ENCODE measurements around the gene WASL.
"Not testable (repeated sequence)": the region's sequence is repeated elsewhere in the genome, so short reads cannot be mapped to it uniquely, and the experiment has no call there.

Gene WASL

DNA sequence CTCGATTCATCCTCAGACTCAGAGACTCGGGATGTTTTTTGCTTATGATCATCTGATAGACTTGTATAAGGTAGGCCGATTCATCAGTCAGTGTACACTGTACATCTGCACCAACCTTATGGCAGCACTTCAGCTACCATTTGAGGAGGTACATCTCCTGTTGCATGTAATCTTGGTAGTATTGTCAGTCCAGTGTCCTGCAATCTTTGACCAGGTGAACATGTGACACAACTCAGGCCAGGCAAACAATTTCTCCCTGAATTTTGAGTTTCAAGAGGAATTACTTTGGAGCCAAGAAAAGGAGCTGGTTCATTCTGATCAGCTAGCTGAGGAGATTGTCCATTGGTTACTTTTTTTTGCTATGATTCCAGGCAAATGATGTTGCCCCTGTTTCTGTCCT, 19.7 kb upstream of the WASL start:
- no peak for DNase-seq

DNA sequence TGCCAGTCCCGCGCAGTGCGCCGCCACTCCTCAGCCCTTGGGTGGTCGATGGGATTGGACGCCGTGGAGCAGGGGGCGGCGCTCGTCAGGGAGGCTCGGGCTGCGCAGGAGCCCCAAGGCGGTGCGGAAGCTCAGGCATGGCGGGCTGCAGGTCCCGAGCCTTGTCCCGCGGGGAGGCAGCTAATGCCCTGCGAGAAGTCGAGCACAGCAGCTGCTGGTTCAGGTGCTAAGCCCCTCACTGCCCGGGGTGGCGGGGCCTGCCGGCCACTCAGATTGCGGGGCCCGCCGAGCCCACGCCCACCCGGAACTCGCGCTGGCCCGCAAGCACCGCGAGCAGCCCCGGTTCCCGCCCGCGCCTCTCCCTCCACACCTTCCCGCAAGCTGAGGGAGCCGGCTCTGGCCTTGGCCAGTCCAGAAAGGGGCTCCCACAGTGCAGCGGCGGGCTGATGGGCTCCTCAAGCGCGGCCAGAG, 14.4 kb upstream of the WASL start:
- no peak for DNase-seq

DNA sequence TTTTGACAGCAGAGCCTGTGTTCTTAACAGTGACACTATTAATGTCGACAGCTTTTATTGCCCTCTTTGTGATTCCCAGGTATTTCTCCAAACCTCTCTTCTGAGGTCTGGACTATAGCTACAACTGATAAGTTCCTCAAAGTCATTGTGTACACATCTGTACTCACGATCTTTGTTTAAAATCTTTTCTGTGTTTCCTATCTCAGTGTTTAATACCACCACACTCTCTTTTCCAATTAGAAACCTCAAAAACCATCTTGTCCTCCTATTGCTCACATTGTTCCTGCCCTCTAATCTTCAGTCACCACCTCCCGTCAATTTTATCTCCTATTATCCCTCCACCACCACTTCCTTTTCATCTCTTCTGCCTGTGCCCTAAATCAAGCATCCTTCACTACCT, 12.9 kb upstream of the WASL start:
- DNase-seq = no peak

DNA sequence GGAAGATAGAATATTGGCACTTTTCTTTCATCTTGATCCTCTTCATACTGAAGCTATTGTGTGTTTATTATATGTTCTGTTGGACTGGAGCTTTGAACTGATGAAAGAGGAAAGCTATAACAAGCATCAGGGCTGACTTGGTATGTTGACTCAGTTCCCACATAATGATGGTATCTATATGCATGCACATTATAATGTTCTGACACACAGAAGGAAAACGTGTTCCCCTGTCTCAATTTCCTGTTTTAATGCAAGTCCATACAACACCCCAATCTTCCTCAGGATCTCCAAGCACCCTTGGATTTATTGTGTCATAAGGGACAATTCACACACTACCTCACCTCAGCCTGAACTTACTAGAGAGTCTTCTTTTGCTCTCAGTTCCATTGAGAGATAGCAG, 8.3 kb upstream of the WASL start:
- DNase-seq = no peak

DNA sequence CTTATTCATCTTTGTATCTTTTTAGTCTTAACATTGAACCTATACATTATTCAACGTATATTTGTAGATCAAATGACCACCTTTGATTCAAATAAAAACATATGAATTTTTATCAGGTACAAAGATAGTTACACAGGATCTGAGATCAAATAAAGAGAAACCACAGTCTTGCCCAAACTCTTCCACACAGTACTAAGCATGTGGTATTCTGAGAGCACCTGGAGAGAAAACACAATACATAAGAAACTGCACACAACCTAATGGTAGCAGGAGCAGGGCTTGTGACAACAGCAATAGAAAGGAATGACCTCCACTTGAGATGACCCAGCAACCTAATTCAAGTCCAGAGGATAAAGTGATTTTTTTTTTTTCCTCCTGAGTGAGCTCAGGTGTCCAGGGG, 6.5 kb upstream of the WASL start:
- DNase-seq = no peak

DNA sequence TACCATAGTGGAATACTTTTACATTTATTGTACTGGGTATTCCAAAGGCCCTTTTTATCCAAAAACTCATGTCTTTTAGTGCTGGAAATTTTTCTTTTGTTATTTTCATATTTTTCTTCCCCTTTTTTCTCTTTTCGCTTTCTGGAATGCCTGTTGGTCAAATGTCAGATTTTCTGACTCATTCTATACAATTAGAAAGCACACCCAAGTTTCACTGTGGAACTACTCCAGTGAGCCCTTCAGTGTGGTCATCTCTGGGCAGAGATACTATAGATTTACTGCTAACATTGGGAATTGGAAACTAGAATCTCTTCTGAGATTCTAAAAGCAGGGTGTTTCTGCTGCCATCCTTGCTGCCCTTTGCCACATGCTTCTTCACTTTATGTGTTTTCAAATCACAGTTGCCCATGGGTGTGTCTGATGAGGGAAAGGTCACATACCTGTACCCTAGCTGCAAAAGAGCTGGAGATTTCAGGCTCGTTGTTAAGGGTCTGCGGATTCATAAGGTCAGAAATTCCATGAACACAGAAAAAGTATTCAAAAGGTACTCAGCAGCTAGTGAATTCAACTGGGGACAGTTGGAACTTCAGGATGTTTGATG, 5.6 kb upstream of the WASL start:
- DNase-seq = peak; percentile 35

DNA sequence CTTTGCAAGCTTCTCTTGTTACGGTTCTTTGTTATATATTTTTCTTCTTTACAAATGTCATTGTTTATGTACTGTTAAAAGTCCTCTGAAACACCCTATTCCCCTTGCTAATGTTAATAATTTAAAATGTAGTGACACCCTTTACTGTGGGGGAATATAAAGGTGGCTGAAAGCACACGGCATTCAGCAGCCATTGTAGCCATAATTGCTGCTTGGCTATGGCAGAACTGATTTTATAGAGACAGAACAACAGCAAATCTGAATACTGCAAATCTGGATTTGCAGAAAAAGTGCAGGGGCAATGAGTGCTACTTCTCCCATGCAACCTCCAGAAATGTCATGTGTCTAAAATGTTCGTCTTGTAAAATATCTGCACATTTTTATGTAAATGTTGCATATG, 3.7 kb upstream of the WASL start:
- DNase-seq = no peak

DNA sequence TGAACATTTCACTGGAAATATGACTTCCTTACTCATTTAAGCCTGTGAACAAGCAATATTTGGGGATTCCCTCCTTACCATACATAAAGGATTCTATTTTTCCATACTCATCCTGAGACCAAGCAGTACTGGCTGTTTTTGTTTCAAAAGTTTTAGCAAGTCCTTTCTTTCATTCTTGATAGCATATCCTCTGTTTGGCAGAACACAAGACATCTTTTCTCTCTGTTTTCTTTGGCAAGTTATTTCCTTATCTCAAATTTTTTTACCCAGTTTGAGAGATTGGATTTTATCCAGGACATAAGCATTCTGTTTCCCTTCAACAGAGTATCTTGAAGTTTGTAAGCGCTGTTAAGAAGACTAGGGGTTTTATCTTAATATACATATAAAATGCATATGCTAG, 3.0 kb upstream of the WASL start:
- DNase-seq = no peak

DNA sequence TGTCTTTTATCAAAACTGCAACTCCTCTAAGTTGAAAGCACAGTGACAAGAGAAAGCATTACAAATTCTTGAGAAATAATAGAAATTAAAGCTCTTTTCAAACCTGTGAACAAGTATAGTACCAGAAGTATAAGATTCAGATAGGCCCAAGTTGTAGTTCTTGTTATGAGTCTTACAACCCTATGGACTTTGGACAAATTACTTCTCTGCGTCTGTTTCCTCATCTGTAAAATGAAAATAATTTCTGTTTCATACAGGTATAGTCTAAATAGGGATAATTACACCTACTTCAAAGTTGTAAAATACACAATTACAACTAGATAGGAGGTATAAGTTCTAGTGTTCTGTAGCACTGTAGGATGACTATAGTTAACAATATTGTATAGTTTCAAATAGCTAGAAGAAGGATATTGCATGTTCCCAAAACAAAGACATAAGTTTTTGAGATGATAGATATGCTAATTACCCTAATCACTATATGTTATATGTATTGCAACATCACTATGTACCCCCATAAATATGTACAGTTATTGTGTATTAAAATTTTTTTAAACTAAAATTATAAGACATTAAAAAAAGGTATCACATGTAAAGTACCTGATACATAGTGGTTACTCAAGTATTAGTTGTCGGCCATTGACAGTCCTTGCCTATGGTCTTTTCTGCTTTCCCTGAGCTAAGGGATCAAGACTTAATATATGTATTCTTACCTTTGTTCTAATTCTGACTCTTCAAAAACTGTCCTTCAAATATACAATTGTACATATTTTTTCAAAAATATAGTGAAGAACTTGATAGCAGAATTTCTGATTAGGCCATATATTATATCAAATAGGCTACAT, 1.8 kb upstream of the WASL start:
- DNase-seq = no peak

DNA sequence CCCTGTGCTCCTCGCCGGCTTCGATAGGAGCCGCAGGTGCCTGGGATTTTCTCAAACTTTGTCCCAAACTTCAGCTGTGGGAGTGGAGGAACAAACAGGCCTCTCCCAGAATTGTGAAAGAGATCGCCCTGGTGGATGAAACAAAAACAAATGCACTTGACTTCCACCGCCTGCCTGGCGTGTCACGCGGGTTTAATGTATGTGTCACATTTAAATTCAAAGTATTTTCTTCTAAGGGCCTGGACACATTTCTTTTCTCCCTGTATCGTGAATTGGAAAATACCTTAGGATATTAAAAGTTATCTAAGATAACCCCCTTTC, 694 bp upstream of the WASL start:
- peak; percentile 69 for DNase-seq

DNA sequence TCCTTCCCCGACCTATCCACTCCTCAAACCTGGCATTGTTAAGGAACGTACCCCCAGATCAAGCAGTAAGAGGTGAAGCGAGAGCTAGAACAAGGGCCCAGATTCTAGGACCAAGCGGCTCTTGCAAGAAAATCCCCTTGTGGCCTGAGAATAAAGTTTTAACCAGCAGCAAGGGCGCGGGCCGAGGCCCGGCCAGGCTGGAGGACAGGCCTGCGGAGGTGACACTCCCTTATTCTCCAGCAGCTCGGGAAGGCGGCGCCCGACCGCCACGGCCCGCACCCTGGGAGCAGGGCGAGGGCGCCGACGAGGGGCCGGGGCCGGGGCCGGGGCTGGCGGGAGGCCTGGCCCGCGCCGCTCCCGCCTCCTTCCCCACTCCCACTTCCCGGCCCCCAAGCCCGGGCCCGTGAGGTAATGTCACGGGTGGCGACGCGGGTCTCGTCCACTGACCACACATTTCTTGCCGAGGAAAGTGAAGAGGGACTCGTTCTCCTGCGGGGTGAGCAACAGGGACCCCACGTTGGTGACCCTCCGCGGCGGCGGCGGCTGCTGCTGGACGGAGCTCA, 551 bp downstream of the WASL start:
- peak; percentile 6 for DNase-seq

DNA sequence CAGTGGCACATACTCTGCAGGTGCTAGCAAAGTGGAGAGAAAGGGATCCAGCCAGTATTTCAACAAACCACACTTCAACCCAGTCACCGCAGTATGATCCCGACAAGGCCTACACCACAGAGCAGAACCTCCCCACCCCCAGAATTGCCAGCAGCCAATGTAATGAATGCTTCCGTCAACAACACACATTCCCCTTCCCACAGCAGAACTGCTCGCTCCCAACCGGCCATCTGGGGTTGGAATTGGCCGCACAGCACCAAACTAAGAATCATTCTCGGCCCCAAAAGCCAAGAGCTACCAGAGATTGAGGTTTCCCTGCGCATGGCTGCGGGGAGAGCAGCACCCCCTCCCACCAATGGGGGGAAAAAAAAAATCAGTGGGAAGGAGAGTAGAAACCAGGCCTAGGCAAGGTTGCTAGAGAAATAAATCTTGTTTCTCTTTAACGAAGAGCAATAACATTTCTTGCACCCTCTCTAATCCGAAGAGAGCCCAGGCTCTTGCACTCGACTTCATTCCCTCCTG, 1.1 kb downstream of the WASL start:
- peak; percentile 72 for DNase-seq

DNA sequence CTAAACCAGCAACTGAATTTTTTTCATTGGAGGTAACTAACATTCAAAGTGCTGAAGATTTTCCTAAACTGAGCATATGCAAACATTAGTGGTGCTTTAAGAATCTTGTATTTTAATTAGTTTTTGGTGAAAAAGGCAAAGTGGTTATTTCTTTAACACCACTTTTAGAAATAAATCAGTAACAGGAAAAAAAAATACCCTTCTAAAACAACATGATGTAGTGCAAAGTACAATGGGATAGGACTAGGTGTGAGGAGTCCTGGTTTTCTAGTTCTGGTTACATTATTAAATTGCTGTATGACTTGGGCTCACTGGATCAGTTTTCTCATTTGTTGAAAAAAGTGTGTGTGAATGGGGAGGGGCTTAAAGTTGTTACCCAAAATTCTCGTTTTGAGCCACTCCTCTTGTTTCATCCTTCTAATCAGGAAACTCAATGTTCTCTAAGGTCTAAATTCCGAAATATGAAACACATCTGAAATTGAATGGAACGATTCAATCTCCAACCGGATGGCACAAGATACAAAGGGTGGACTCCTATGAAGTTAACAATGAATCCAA, 1.8 kb downstream of the WASL start:
- DNase-seq = no peak

DNA sequence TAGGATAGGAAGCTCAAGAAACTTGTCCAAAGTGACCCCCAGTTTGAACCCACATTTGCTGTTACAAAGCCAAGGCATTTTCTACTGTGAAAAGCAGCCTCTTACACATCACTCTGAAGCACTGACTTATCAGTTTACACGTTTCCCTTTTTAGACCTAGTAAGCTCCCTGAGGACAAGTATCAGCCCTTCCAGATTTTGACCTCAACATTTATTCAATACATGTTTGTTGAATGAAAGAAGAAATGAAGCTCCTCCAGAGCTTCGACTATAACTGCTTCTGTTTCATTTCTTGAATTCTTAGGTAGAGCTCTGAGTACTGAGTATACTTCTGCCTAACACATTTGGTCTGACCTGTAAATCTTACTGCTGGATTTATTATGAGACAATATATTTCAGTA, 2.7 kb downstream of the WASL start:
- DNase-seq = no peak

DNA sequence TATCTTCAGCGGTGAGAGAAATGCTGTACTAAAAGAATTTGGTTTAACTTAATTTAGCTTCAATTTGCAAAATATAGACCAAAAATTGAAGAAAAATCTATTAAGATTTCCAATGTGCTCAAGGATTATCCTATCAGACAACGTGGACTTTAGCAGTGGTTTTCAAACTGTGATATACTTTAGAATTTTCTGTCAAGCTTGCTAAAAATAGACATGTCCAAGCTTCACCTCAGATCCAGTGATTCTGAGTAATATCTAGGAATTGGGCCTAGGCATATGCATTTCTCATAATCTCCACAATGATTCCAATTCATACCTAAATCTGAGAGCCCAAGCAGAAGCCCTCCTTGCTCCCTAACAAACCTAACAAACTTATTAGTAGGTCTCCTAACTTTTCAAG, 3.4 kb downstream of the WASL start:
- DNase-seq = no peak

DNA sequence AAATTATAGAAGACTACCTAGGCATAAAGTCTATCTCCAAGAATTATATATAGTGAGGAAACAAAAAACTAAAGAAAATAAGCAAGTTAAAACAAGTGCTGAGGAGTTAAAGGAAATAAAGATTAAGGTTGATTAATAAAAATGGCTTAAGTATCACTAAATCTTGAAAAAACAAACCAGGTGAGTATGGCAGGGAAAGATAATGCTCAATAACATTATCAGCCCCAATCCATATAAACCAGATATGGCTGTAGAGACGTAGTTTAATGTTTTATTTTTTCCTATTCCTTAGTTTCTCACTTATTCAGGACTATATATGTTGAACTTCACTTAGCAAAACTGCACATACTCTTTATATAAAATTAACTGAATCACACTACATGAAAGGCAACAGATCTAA, 4.4 kb downstream of the WASL start:
- no peak for DNase-seq

DNA sequence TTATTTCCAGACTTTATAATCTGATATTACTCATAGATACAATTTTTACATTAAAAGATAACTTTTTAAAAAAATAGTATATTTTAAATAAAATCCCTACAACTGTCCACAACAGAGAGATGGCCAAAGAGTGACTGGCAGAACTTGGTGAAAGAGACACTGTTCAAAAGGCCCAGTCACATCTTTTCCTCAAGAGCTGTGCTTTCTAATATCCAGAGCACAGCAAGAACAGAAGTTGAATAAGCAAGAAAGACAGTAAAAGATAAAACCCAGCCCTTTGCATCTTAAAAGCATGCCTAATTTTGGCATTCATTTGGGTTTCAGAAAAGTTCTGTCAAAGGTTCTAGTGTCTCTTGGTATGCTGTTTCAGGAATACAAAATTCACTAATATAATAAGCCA, 6.9 kb downstream of the WASL start:
- DNase-seq = no peak

DNA sequence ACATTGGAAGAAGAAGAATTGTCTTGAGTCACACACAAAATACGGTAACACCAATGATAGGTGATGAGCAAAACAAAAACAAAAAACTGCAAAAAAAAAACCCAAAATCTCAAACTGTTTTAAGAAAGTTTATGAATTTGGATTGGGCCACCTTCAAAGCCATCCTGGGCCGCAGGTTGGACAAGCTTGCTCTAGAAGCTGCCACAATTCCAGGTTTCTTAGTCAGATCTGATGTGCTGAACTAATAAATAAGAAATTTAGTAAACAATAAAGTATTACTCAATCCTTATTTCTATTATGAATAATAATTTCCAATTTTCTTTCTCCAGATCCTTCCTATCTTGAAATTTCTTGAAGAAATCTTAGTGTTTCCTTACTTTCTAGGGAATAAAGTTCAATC, 10.0 kb downstream of the WASL start:
- DNase-seq = no peak

DNA sequence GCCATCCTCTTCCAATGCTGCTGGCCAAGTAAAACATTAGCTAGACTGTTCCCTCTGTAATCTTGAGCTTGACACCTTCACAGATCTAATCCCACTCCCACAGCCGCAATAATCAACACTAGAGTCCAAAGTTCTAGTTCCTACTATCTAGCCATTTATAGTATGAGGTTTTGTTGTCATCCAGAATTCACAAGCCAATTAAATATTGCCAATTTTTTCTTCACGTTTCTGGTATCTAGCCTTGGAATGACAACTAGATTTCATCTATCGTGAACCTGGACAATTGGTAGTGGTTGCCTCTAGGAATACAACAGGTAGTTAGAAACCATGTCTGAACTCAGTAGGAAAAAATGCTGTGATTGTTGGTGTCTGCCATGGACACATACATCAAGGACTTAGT, 10.4 kb downstream of the WASL start:
- DNase-seq = no peak

DNA sequence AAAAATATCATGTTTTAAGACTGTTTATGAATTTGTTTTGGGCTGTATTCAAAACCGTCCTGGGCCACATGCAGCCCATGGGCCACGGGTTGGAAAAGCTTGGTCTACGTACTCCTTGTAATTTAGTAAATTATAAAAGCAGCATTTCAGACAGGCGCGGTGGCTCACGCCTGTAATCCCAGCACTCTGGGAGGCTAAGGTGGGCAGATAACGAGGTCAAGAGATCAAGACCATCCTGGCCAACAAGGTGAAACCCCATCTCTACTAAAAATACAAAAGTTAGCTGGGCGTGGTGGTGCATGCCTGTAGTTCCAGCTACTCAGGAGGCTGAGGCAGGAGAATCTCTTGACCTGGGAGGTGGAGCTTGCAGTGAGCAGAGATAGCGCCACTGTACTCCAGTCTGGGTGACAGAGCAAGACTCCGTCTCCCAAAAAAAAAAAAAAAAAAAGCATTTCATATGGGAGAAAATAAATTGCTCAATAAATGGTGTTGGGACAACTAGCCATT, 11.6 kb downstream of the WASL start:
- not testable (repeated sequence) for DNase-seq

DNA sequence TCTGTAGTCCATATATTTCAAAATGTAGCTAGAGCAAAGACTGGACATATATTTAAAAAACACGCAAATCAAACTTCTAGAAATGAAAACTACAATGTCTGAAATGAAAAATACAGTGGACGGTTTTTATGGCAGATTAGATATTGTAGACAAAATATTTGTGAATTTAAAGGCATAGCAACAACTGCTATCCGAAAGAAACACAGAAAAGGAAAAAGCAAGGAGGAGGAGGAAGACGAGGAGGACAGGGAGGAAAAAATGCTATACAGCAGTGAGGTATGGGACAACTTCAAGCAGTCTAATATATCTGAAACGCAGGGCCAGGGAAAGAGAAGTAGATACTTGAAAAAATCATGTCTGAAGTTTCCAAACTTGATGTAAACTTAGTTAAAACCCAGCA, 13.3 kb downstream of the WASL start:
- no peak for DNase-seq

DNA sequence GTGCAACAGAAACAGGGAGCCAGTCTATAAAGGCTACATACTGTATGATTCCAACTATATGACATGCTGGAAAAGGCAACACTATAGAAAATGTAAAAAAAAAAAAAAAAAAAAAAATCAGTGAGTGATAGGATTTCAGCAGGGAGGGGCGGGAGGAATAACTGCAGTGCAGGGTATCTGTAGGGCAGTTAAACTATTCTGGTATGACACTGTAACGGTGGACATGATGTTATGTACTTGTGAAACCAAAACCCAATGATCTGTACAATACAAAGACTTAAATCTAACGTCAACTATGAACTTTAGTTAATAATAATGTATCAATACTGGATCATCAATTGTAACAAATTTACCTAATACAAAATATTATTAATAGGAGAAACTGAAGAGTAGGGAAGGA, 14.3 kb downstream of the WASL start:
- no peak for DNase-seq

DNA sequence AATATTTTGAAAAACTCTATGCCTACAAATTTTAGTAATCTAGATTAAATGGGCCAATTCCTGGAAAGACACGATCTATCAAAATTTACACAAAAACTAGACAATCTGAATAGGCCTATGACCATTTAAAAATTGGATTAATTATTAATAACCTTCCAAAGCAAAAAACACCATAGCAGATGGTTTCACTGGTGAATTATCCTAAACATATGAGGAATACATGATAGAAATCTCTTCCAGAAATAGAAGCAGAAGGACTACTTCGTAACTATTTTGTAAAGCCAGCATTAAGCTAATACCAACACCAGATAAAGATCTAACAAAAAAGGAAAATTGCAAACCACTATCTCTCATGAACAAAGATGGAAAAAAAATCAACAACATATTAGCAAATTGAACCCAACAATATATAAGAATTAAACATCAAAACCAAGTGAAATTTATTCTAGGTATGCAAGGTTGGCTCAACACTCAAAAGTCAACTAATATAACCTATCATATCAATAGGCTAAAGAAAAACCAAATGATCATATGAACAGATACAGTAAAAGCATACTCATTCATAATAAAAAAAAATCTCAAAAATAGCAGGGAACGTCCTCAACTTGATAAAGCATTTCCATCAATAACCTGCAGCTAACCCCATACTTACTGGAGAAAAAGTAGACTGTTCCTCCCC, 16.3 kb downstream of the WASL start:
- no peak for DNase-seq

Data from MV-4-11 (cell line).